ENCODE results near the gene CLCN6. TPM values are rescaled to one million over a fixed set of nuclear protein-coding genes. Genes with fewer than 3 reads are reported as not detected.

CLCN6 gene
- total RNA-seq, 2 donors from 2014 or later: 29.6 to 31.5 TPM

DNA sequence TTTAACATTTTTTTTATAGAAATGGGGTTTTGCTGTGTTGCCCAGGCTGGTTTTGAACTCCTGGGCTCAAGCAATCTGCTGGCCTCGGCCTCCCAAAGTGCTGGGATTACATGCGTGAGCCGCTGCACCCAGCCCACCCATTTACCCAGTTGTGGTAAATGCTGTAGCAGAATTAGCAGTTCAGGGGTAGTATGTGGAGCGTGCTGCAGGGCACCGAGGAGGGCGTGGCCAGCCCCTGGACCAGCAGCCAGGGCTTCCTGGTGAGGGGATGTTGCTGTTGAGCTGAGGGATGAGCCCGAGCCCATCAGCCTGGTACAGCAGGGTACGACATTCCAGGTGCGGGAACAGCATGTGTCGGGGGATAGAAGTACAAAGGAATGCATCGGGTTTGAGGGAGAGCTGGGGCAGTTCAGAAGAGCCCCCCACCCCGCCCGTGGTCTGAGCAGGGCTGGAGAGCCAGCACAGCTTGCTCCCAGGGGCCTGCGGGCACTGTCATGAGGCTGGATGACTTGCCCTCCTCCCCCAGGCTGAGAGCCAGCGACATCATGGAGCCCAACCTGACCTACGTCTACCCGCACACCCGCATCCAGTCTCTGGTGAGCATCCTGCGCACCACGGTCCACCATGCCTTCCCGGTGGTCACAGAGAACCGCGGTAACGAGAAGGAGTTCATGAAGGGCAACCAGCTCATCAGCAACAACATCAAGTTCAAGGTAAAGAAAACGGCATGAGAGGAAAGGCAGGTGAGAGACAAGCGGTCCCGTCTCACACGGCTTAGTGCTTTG is 29.6 kb downstream of the CLCN6 start:
- TF ChIP-seq, protein P1, sequence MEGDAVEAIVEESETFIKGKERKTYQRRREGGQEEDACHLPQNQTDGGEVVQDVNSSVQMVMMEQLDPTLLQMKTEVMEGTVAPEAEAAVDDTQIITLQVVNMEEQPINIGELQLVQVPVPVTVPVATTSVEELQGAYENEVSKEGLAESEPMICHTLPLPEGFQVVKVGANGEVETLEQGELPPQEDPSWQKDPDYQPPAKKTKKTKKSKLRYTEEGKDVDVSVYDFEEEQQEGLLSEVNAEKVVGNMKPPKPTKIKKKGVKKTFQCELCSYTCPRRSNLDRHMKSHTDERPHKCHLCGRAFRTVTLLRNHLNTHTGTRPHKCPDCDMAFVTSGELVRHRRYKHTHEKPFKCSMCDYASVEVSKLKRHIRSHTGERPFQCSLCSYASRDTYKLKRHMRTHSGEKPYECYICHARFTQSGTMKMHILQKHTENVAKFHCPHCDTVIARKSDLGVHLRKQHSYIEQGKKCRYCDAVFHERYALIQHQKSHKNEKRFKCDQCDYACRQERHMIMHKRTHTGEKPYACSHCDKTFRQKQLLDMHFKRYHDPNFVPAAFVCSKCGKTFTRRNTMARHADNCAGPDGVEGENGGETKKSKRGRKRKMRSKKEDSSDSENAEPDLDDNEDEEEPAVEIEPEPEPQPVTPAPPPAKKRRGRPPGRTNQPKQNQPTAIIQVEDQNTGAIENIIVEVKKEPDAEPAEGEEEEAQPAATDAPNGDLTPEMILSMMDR (conservative IDR thresholded peaks at IDR 0.05): no peak
- H3K9me3 Mint-ChIP-seq: no peaks in the 10 kb centered on the region
- DNase-seq: no peak
- H3K36me3 Mint-ChIP-seq (ENCODE audit: low read depth): peaks cover 68% of the 10 kb centered on the region
- 95 to 98% methylated on average over 20 to 28 of the region's 28 CpGs for WGBS, 2 experiments (ENCODE audit: insufficient coverage in 1 of 2, insufficient read length in 1 of 2)
- H3K9ac ChIP-seq (ENCODE audit: extremely low read depth, low read length, poor library complexity, severe bottlenecking): no peak overlapping the region
- no peaks in the 10 kb centered on the region for H3K27me3 ChIP-seq (ENCODE audit: control insufficient read depth, insufficient read depth, low read length, poor library complexity, severe bottlenecking)
- H3K9me3 ChIP-seq (ENCODE audit: control insufficient read depth, low read length): no peaks in the 10 kb centered on the region
- H3K27ac Mint-ChIP-seq: no peak overlapping the region
- H3K36me3 ChIP-seq (ENCODE audit: control insufficient read depth, insufficient read depth, low read length): peaks cover 77% of the 10 kb centered on the region
- H3K27ac ChIP-seq (ENCODE audit: low read depth, low read length): no peak overlapping the region
- H3K4me1 Mint-ChIP-seq: no peaks in the 10 kb centered on the region
- no peak overlapping the region for H3K4me3 ChIP-seq (ENCODE audit: low read length)
- H3K27me3 Mint-ChIP-seq (ENCODE audit: insufficient read depth): no peaks in the 10 kb centered on the region
- no peak overlapping the region for H3K4me3 Mint-ChIP-seq
- no peaks in the 10 kb centered on the region for H3K4me1 ChIP-seq (ENCODE audit: control insufficient read depth, insufficient read depth, low read length)

DNA sequence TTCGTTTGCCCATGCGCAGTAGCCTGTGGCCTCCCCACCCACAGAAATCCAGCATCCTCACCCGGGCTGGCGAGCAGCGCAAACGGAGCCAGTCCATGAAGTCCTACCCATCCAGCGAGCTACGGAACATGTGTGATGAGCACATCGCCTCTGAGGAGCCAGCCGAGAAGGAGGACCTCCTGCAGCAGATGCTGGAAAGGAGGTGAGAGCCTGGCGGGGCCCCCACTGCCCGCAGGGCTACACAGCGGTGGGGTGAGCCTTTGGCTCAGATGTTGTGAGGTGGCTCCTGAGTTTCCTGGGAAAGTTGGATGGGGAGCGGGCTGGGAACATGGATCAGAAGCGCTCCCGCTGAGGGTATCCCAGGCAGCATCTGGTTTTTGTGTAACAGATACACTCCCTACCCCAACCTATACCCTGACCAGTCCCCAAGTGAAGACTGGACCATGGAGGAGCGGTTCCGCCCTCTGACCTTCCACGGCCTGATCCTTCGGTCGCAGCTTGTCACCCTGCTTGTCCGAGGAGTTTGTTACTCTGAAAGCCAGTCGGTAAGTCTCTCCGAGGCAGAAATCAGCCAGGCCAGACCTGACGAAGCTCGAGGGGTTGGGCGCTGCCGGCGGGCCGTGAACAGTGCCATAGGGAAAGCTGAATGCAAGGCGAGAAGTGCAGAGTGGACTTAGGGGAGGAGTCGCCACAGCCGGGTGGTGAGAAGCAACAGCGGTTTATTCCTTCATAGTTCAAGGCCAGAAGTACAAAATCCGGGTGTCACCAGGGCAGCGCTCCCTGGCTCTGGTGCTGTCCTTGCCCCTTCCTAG is 31.2 kb downstream of the CLCN6 start:
- TF ChIP-seq, protein P1 (conservative IDR thresholded peaks at IDR 0.05): no peak
- Histone ChIP-seq H3K27ac (ENCODE audit: low read depth, low read length) (no peak overlapping the region), H3K4me3 (ENCODE audit: low read length) (no peak overlapping the region), H3K36me3 (ENCODE audit: control insufficient read depth, insufficient read depth, low read length) (peaks cover 80% of the 10 kb centered on the region), H3K9ac (ENCODE audit: extremely low read depth, low read length, poor library complexity, severe bottlenecking) (no peak overlapping the region), H3K27me3 (ENCODE audit: control insufficient read depth, insufficient read depth, low read length, poor library complexity, severe bottlenecking) (no peaks in the 10 kb centered on the region), H3K9me3 (ENCODE audit: control insufficient read depth, low read length) (no peaks in the 10 kb centered on the region), H3K4me1 (ENCODE audit: control insufficient read depth, insufficient read depth, low read length) (no peaks in the 10 kb centered on the region)
- H3K36me3 Mint-ChIP-seq (ENCODE audit: low read depth): peaks cover 68% of the 10 kb centered on the region
- no peak overlapping the region for H3K4me3 Mint-ChIP-seq
- H3K9me3 Mint-ChIP-seq: no peaks in the 10 kb centered on the region
- no peaks in the 10 kb centered on the region for H3K27me3 Mint-ChIP-seq (ENCODE audit: insufficient read depth)
- WGBS, 2 experiments (ENCODE audit: insufficient coverage in 1 of 2, insufficient read length in 1 of 2): 93 to 94% methylated on average over 22 to 36 of the region's 36 CpGs
- no peak overlapping the region for H3K27ac Mint-ChIP-seq
- no peaks in the 10 kb centered on the region for H3K4me1 Mint-ChIP-seq
- DNase-seq: no peak

- no peak for DNase-seq
- 94 to 95% methylated on average over 9 to 11 of the region's 11 CpGs for WGBS, 2 experiments (ENCODE audit: insufficient coverage in 1 of 2, insufficient read length in 1 of 2)
- Histone ChIP-seq H3K27me3 (ENCODE audit: control insufficient read depth, insufficient read depth, low read length, poor library complexity, severe bottlenecking) (no peaks in the 10 kb centered on the region), H3K4me1 (ENCODE audit: control insufficient read depth, insufficient read depth, low read length) (no peaks in the 10 kb centered on the region), H3K4me3 (ENCODE audit: low read length) (no peak overlapping the region), H3K9ac (ENCODE audit: extremely low read depth, low read length, poor library complexity, severe bottlenecking) (no peak overlapping the region), H3K9me3 (ENCODE audit: control insufficient read depth, low read length) (no peaks in the 10 kb centered on the region), H3K36me3 (ENCODE audit: control insufficient read depth, insufficient read depth, low read length) (peaks cover 79% of the 10 kb centered on the region), H3K27ac (ENCODE audit: low read depth, low read length) (no peak overlapping the region)
- no peak overlapping the region for H3K4me3 Mint-ChIP-seq
- H3K9me3 Mint-ChIP-seq: no peaks in the 10 kb centered on the region
- TF ChIP-seq, protein P1 (conservative IDR thresholded peaks at IDR 0.05): no peak
- no peaks in the 10 kb centered on the region for H3K27me3 Mint-ChIP-seq (ENCODE audit: insufficient read depth)
- H3K27ac Mint-ChIP-seq: no peak overlapping the region
- H3K4me1 Mint-ChIP-seq: no peaks in the 10 kb centered on the region
- peaks cover 69% of the 10 kb centered on the region for H3K36me3 Mint-ChIP-seq (ENCODE audit: low read depth)
These were observed 31.9 kb downstream of the CLCN6 start for GRCh38 chr1:11837767-11838348.
